Measurements from ENCODE around the gene NEURL1.

NEURL1 gene

GRCh38 chr10:103449208-103450144, 44.0 kb upstream of the NEURL1 start:
- H3K4me1 ChIP-seq (ENCODE audit: insufficient read depth, insufficient read length) = peaks cover 12% of the 10 kb centered on the region
- no peaks in the 10 kb centered on the region for H3K9me3 ChIP-seq (ENCODE audit: insufficient read depth, low read length)
- H3K4me3 ChIP-seq (ENCODE audit: insufficient read length, low read depth) = no peak overlapping the region
- TF ChIP-seq YY1 (IDR thresholded peaks at IDR 0.05; ENCODE audit: insufficient read depth, insufficient read length) = no peak
- no peak for TF ChIP-seq SUZ12 (IDR thresholded peaks at IDR 0.05; ENCODE audit: extremely low read depth, insufficient read depth, insufficient read length)
- no peak for TF ChIP-seq ZNF274 (IDR thresholded peaks at IDR 0.05; ENCODE audit: low read depth, low read length)
- peaks cover 52% of the 10 kb centered on the region for H3K36me3 ChIP-seq (ENCODE audit: insufficient read depth, insufficient read length, low read length)
- H3K9ac ChIP-seq (ENCODE audit: insufficient read length, low read depth) = no peak overlapping the region
- no peak for DNase-seq (ENCODE audit: low read depth, low spot score)
- no peaks in the 10 kb centered on the region for H3K27me3 ChIP-seq (ENCODE audit: insufficient read depth, insufficient read length)

GRCh38 chr10:103450201-103450695, 43.3 kb upstream of the NEURL1 start:
- DNase-seq (ENCODE audit: low read depth, low spot score) = no peak
- Histone ChIP-seq H3K9ac (ENCODE audit: insufficient read length, low read depth) (no peak overlapping the region), H3K9me3 (ENCODE audit: insufficient read depth, low read length) (no peaks in the 10 kb centered on the region), H3K27me3 (ENCODE audit: insufficient read depth, insufficient read length) (no peaks in the 10 kb centered on the region), H3K4me3 (ENCODE audit: insufficient read length, low read depth) (no peak overlapping the region), H3K36me3 (ENCODE audit: insufficient read depth, insufficient read length, low read length) (peaks cover 44% of the 10 kb centered on the region), H3K4me1 (ENCODE audit: insufficient read depth, insufficient read length) (peaks cover 12% of the 10 kb centered on the region)
- TF ChIP-seq YY1 (IDR thresholded peaks at IDR 0.05; ENCODE audit: insufficient read depth, insufficient read length) = no peak
- no peak for TF ChIP-seq ZNF274 (IDR thresholded peaks at IDR 0.05; ENCODE audit: low read depth, low read length)
- TF ChIP-seq SUZ12 (IDR thresholded peaks at IDR 0.05; ENCODE audit: extremely low read depth, insufficient read depth, insufficient read length) = no peak

- Histone ChIP-seq H3K4me3 (ENCODE audit: insufficient read length, low read depth) (peak overlapping the region; percentile 43), H3K9ac (ENCODE audit: insufficient read length, low read depth) (peak overlapping the region; percentile 70)
Observed at GRCh38 chr10:103451091-103451813, 42.3 kb upstream of the NEURL1 start.

GRCh38 chr10:103451831-103452505, 41.5 kb upstream of the NEURL1 start, which contains the start of gene CALHM2:
Gene CALHM2, minus strand, starts transcription at chr10:103452370. Its CDS starts 2,429 bp downstream, at chr10:103449941.
- H3K4me3 ChIP-seq (ENCODE audit: insufficient read length, low read depth) = peak within 1 kb of the TSS; percentile 43
- no peak for TF ChIP-seq YY1 (IDR thresholded peaks at IDR 0.05; ENCODE audit: insufficient read depth, insufficient read length)
- TF ChIP-seq ZNF274 (IDR thresholded peaks at IDR 0.05; ENCODE audit: low read depth, low read length) = no peak
- TF ChIP-seq SUZ12 (IDR thresholded peaks at IDR 0.05; ENCODE audit: extremely low read depth, insufficient read depth, insufficient read length) = no peak
- peaks cover 12% of the 10 kb centered on the region for H3K4me1 ChIP-seq (ENCODE audit: insufficient read depth, insufficient read length)
- H3K36me3 ChIP-seq (ENCODE audit: insufficient read depth, insufficient read length, low read length) = peaks cover 27% of the 10 kb centered on the region
- H3K9me3 ChIP-seq (ENCODE audit: insufficient read depth, low read length) = no peaks in the 10 kb centered on the region
- H3K27me3 ChIP-seq (ENCODE audit: insufficient read depth, insufficient read length) = no peaks in the 10 kb centered on the region
- DNase-seq (ENCODE audit: low read depth, low spot score) = no peak
- peak within 1 kb of the TSS; percentile 70 for H3K9ac ChIP-seq (ENCODE audit: insufficient read length, low read depth)

More at GRCh38 chr10:103451091-103451813, 42.3 kb upstream of the NEURL1 start:
- Histone ChIP-seq H3K4me1 (ENCODE audit: insufficient read depth, insufficient read length) (peaks cover 12% of the 10 kb centered on the region), H3K27me3 (ENCODE audit: insufficient read depth, insufficient read length) (no peaks in the 10 kb centered on the region), H3K9me3 (ENCODE audit: insufficient read depth, low read length) (no peaks in the 10 kb centered on the region), H3K36me3 (ENCODE audit: insufficient read depth, insufficient read length, low read length) (peaks cover 34% of the 10 kb centered on the region)
- TF ChIP-seq ZNF274 (IDR thresholded peaks at IDR 0.05; ENCODE audit: low read depth, low read length) (no peak), SUZ12 (IDR thresholded peaks at IDR 0.05; ENCODE audit: extremely low read depth, insufficient read depth, insufficient read length) (no peak), YY1 (IDR thresholded peaks at IDR 0.05; ENCODE audit: insufficient read depth, insufficient read length) (no peak)
- DNase-seq (ENCODE audit: low read depth, low spot score) = no peak

GRCh38 chr10:103452506-103453230, 40.8 kb upstream of the NEURL1 start:
- Histone ChIP-seq H3K36me3 (ENCODE audit: insufficient read depth, insufficient read length, low read length) (peaks cover 20% of the 10 kb centered on the region), H3K4me3 (ENCODE audit: insufficient read length, low read depth) (peak overlapping the region; percentile 24), H3K9ac (ENCODE audit: insufficient read length, low read depth) (peak overlapping the region; percentile 61), H3K9me3 (ENCODE audit: insufficient read depth, low read length) (no peaks in the 10 kb centered on the region), H3K27me3 (ENCODE audit: insufficient read depth, insufficient read length) (no peaks in the 10 kb centered on the region), H3K4me1 (ENCODE audit: insufficient read depth, insufficient read length) (peaks cover 12% of the 10 kb centered on the region)
- TF ChIP-seq SUZ12 (IDR thresholded peaks at IDR 0.05; ENCODE audit: extremely low read depth, insufficient read depth, insufficient read length) (no peak), ZNF274 (IDR thresholded peaks at IDR 0.05; ENCODE audit: low read depth, low read length) (no peak), YY1 (IDR thresholded peaks at IDR 0.05; ENCODE audit: insufficient read depth, insufficient read length) (no peak)
- DNase-seq (ENCODE audit: low read depth, low spot score) = no peak

- Histone ChIP-seq H3K4me1 (ENCODE audit: insufficient read depth, insufficient read length) (peaks cover 12% of the 10 kb centered on the region), H3K36me3 (ENCODE audit: insufficient read depth, insufficient read length, low read length) (peaks cover 16% of the 10 kb centered on the region), H3K4me3 (ENCODE audit: insufficient read length, low read depth) (no peak overlapping the region), H3K27me3 (ENCODE audit: insufficient read depth, insufficient read length) (no peaks in the 10 kb centered on the region), H3K9ac (ENCODE audit: insufficient read length, low read depth) (no peak overlapping the region), H3K9me3 (ENCODE audit: insufficient read depth, low read length) (no peaks in the 10 kb centered on the region)
- TF ChIP-seq YY1 (IDR thresholded peaks at IDR 0.05; ENCODE audit: insufficient read depth, insufficient read length) (no peak), SUZ12 (IDR thresholded peaks at IDR 0.05; ENCODE audit: extremely low read depth, insufficient read depth, insufficient read length) (no peak), ZNF274 (IDR thresholded peaks at IDR 0.05; ENCODE audit: low read depth, low read length) (no peak)
- no peak for DNase-seq (ENCODE audit: low read depth, low spot score)
Observed at GRCh38 chr10:103454026-103454425, 39.5 kb upstream of the NEURL1 start.
